IPS DF 6.9 (cell line): ENCODE data around the gene CCNF.
"Not testable (repeated sequence)": the region's sequence is repeated elsewhere in the genome, so short reads cannot be mapped to it uniquely, and the experiment has no call there.

Source experiments
- DNase-seq: peaks from one replicate; pipeline ENCODE4 v3.0.0-alpha.2; 2013; ENCODE audit warnings: low read depth, low spot score
- H3K27ac ChIP-seq: one replicate; pipeline ENCODE4 v1.5.1; 2013; ENCODE audit warnings: low read length, control low read depth
- H3K27me3 ChIP-seq: 2 replicates; pipeline ENCODE4 v1.6.1; 2013; ENCODE audit warnings: mild to moderate bottlenecking, low read length; ENCODE audit not compliant: control insufficient read depth, insufficient read depth
- H3K36me3 ChIP-seq: 2 replicates; pipeline ENCODE4 v1.6.1; 2013; ENCODE audit warnings: low read length; ENCODE audit not compliant: control insufficient read depth, insufficient read depth
- H3K4me1 ChIP-seq: 2 replicates; pipeline ENCODE4 v1.6.1; 2013; ENCODE audit warnings: low read length; ENCODE audit not compliant: control insufficient read depth, insufficient read depth
- H3K4me3 ChIP-seq: 2 replicates; pipeline ENCODE4 v1.5.1; 2013; ENCODE audit warnings: mild to moderate bottlenecking, low read length
- H3K9me3 ChIP-seq: 2 replicates; pipeline ENCODE4 v1.6.1; 2013; ENCODE audit warnings: low read length, inconsistent platforms; ENCODE audit not compliant: control insufficient read depth, insufficient read depth
- WGBS: extraction: QIAGEN DNeasy Blood & Tissue Kit; methylation state at CpG from one replicate; pipeline ENCODE4 v1.1.7; 2013; ENCODE audit warnings: mixed read lengths, missing lambda C conversion rate; ENCODE audit not compliant: insufficient read length, insufficient coverage; 5-methylcytosine and 5-hydroxymethylcytosine counted together

CCNF gene

DNA sequence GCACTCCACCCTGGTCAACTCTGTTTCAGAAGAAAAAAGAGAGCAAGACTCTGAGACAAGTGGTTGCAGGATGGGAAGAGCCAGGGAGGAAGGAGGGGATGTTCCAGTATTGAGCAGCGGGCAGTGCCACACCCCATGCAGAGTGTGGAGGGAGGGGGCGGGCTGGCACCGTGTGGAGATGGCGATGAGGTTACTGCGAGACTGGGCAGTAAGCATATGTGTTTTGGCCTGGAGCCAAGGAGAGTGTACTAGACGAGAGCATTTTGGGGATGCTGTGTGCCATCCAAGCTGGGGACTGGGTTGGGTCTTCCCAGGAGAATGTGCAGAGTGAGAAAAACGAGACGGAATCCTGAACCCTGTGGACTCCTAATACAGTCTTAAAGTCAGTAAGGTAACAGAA lies 49.0 kb downstream of the CCNF start:
- H3K4me3 ChIP-seq: no peak overlapping the region
- no peaks in the 10 kb centered on the region for H3K9me3 ChIP-seq
- H3K36me3 ChIP-seq: no peaks in the 10 kb centered on the region
- H3K27ac ChIP-seq: no peak overlapping the region
- peaks cover under 1% of the 10 kb centered on the region; the same call in 1 of the 2 replicates for H3K27me3 ChIP-seq
- no CpG with 5 or more reads among the region's 8 CpGs for WGBS
- no peak for DNase-seq
- H3K4me1 ChIP-seq: peaks cover 2% of the 10 kb centered on the region

DNA sequence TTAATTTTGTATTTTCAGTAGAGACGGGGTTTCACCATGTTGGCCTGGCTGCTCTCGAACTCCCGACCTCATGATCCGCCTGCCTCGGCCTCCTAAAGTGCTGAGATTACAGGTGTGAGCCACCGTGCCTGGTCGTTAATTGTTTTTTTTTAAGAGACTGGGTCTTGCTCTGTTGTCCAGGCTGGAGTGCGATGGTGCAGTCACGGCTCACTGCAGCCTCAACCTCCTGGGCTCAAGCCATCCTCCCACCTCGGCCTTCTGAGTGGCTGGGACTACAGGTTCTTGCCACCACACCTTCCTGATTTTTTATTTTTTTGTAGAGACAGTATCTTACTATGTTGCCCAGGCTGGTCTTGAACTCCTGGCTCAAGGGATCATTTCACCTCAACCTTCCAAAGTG lies 50.7 kb downstream of the CCNF start:
- H3K9me3 ChIP-seq, H3K4me1 ChIP-seq, H3K27ac ChIP-seq, DNase-seq, H3K36me3 ChIP-seq, H3K4me3 ChIP-seq, H3K27me3 ChIP-seq: not testable (repeated sequence)
- WGBS: no CpG with 5 or more reads among the region's 10 CpGs

DNA sequence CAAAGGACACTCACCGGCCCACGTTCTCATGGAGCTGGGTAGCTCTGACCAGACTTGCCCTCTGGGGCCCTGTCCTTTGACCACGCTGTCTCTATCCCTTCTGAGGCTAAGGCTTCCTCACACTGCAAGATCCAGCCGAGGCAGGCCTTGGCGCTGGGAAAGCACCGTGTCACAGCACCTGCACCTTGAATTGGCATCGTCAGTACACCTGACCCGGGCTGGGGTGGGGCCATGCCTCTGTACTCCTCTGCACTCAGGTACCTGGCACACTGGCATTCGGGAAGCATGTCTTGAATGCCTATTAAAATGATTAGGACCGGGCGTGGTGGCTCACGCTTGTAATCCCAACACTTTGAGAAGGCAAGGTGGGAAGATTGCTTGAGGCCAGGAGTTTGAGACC lies 51.7 kb downstream of the CCNF start:
- Histone ChIP-seq H3K4me3 (no peak overlapping the region), H3K9me3 (no peaks in the 10 kb centered on the region), H3K27me3 (no peaks in the 10 kb centered on the region), H3K4me1 (no peaks in the 10 kb centered on the region; the same call in 1 of the 2 replicates), H3K27ac (no peak overlapping the region), H3K36me3 (no peaks in the 10 kb centered on the region)
- WGBS: no CpG with 5 or more reads among the region's 12 CpGs
- DNase-seq: no peak

DNA sequence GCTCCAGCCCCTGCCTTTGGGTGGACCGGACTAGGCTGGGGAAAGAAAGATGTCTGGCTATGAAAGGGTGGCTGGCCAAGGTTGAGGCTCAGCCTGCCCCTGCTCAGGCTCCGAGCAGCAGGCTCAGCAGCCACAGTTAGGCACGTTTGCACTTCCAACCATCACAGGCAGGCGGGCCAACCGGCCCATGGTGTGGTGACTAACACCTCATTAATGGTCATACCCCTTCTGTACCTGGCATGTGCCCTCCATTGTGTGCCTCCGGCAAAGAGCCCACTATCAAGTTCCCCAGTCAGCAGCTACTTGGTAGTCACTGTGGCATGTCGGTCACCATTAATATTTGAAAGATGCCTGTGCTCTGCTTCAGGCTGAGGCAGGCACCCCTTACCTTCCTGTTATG lies 52.4 kb downstream of the CCNF start:
- no peaks in the 10 kb centered on the region for H3K4me1 ChIP-seq
- H3K27ac ChIP-seq: no peak overlapping the region
- no CpG with 5 or more reads among the region's 7 CpGs for whole genome bisulfite sequencing

DNA sequence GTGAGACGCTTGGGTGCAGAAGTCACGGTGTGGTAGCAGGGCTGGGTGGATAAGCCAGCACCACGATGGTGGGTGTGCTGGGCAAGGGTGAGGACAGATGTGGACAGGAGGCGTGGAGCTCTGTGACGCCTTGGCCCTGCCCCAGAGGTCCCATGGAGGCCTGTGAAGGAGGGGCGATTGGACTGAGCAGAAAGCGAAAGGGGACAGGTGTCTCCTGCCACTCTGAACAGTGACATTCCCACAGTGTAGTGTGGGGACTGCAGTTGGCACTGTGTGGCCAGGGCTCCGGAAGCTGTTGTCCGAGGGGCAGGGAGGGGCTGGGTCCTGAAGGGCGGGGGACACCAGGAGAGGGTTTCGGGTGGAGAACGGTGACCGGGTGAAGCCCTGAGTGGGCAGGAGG lies 53.0 kb downstream of the CCNF start:
- Histone ChIP-seq H3K27me3 (no peaks in the 10 kb centered on the region), H3K36me3 (no peaks in the 10 kb centered on the region), H3K4me3 (no peak overlapping the region), H3K4me1 (no peaks in the 10 kb centered on the region), H3K9me3 (no peaks in the 10 kb centered on the region), H3K27ac (no peak overlapping the region)
- no peak for DNase-seq
- WGBS: no CpG with 5 or more reads among the region's 13 CpGs

More for the DNA sequence above, 52.4 kb downstream of the CCNF start:
- no peak for DNase-seq
- H3K4me3 ChIP-seq: no peak overlapping the region
- no peaks in the 10 kb centered on the region for H3K27me3 ChIP-seq
- H3K9me3 ChIP-seq: no peaks in the 10 kb centered on the region
- H3K36me3 ChIP-seq: no peaks in the 10 kb centered on the region

DNA sequence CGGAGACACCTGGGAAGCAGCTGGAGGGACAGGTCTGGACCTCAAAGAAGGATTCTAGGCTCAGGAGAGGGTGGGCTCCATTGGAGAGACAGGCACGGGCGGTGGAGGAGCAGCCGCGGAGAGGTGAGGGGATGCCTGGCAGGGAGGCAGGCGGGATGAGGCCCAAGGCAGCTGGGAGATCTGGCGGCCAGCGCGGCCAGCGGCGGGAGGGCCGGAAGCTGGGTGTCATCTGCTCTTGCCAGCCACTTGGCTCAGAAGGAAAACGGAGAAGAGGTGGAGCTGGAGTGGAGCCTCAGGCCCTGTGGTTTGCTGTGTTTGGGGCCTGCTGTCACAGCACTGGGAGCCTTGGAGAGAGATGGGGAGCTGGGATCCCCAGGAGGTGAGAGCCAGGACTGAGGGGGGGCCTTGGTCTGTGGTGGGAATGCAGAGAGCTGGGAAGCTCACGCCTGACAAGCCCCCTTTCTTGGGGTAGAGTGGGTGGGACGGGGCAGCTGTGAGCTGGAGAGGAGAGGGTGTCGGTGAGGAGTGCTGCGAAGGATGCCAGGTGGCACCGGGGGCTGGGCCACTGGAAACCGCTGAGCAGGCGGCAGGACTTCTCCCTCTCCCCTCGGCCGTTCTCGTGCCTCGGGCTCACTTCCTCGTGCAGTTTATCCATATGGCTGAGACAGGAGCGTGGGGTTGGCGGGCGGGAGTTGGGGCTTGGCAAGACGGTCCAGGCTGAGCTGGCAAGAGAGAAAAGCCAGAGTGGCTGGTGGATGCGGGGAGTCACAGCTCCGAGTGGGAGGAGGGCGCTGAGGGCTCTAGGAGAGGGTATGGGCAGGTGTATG lies 53.7 kb downstream of the CCNF start:
- H3K27ac ChIP-seq: no peak overlapping the region
- no CpG with 5 or more reads among the region's 32 CpGs for WGBS
- no peaks in the 10 kb centered on the region for H3K36me3 ChIP-seq
- DNase-seq: no peak
- no peaks in the 10 kb centered on the region for H3K4me1 ChIP-seq
- H3K27me3 ChIP-seq: no peaks in the 10 kb centered on the region
- no peaks in the 10 kb centered on the region for H3K9me3 ChIP-seq
- no peak overlapping the region for H3K4me3 ChIP-seq

DNA sequence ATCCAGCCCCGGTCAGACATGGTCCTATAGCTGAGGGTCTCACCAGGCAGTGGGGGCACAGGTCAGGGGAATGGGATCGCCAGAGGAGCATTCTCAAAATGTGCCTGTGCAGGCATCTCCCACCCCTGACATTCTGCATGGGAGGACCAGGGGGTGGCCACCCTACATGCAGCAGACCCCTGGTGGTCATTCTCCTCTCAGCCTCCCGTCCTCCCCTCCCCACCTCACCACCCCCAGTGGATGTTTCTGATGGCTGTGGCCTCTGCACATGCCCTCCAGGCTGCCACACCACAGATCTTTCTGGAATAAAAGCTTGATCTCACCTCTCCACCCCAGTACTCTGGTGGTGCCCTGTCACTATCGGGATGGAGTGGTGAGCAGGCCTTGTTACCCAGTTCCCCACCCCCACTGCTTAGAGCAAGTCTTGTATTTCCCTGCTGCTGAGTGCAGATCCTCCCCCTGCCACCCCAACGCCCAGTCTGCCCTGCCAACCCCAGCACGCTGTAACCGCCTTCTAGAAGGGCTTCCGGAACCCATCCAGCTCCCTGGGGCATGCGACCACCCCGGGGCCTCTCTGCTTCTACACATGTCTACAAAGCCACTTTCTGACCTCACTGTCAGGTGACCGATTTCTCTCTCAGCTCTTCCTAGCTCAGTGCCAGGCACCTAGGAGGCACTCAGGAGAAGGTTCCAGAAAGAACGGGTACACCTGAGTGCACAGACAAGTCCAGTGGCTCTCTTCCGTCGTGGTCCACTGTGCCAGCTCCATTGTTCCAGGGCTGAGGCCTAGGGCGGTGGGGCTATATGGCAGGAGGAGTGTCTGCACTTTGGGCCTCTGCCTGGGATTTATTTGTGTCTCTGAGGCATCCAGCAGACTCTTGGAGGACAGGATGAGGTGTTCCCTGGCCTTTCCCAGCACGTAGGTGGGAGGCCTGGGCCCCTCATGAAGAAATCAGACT lies 55.0 kb downstream of the CCNF start:
- H3K27ac ChIP-seq: no peak overlapping the region
- WGBS: no CpG with 5 or more reads among the region's 16 CpGs

DNA sequence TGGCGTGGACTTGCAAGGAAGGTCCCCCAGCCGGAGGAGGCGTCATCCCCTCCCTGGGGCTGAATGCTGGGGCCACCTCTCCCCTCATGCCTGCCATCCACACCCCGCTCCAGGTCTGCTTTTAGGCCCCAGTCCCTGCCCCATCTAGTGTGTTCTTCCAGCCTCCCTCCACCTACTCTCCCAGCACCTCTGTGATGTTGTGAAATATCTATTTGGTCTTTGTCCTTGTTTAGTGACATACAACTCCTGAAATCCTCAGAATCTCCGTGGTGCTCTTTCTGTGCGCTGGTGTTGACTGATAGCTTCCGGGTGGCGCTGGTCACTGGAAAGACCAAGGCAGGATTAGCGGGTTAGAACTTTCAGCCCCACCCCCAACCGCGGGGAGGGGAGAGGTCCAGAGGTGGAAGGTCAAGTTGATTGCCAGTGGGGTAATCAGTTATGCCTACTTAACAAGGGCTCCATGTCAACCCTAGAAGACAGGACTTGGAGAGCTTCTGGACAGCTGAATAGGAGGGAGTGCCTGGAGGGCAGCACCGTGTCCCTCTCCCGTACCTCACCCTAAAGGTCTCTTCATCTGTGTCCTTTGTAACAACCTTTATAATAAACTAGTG lies 55.8 kb downstream of the CCNF start:
- no peak overlapping the region for H3K4me3 ChIP-seq
- no peaks in the 10 kb centered on the region for H3K4me1 ChIP-seq
- H3K27ac ChIP-seq: no peak overlapping the region
- no peaks in the 10 kb centered on the region for H3K9me3 ChIP-seq
- WGBS: no CpG with 5 or more reads among the region's 13 CpGs
- no peaks in the 10 kb centered on the region for H3K27me3 ChIP-seq
- H3K36me3 ChIP-seq: no peaks in the 10 kb centered on the region
- no peak for DNase-seq

More for the DNA sequence above, 55.0 kb downstream of the CCNF start:
- no peak for DNase-seq
- Histone ChIP-seq H3K36me3 (no peaks in the 10 kb centered on the region), H3K4me3 (no peak overlapping the region), H3K27me3 (no peaks in the 10 kb centered on the region), H3K9me3 (no peaks in the 10 kb centered on the region), H3K4me1 (no peaks in the 10 kb centered on the region)

DNA sequence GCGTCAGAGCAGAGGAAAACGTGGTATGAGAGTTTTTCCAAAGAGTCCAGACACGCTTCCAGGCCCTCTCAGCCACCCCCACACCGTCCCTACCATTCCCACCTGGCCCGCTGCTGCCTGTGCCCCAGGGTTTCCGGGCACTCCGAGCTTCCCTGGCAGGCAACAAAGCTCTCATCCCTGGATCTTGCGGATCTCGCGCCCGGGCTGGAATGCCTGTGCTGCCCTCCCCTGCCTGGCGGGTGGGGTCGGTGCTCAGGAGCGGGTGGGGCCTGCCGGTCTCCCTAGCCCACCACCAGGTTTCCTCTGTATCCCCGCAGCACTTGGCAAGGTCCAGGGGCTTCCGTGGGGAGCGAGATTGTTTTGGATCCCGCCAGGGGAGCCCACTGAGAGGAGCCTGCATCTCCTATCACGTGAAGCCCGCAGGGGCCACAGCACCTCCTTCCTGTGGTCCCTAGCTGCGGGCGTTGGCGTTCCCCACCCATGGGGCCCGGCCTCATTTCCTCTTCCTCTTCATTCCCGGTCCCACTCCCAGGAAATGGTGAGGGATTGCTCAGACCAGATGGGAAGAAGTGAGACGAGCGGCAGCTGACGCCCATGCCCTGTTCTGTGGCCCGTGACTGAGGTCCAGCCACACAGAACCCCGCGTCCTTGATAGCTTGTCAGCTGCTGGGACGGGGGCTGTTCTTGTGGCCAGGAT lies 56.7 kb downstream of the CCNF start:
- Histone ChIP-seq H3K27ac (no peak overlapping the region), H3K4me3 (no peak overlapping the region), H3K27me3 (no peaks in the 10 kb centered on the region), H3K4me1 (no peaks in the 10 kb centered on the region), H3K9me3 (no peaks in the 10 kb centered on the region), H3K36me3 (no peaks in the 10 kb centered on the region)
- DNase-seq: no peak
- no CpG with 5 or more reads among the region's 33 CpGs for WGBS
